Mucosa of stomach (tissue), 1 donor: Measurements from ENCODE around the gene LCOR.

Experiments used
- H3K27me3 ChIP-seq: one replicate; pipeline ENCODE4 v1.7.0; 2013; ENCODE audit warnings: mild to moderate bottlenecking, low read length; ENCODE audit not compliant: control insufficient read depth, insufficient read depth
- H3K36me3 ChIP-seq: one replicate; pipeline ENCODE4 v1.7.0; 2013; ENCODE audit warnings: low read length; ENCODE audit not compliant: control insufficient read depth, insufficient read depth
- H3K4me1 ChIP-seq: one replicate; pipeline ENCODE4 v1.7.0; 2013; ENCODE audit warnings: mild to moderate bottlenecking, low read length; ENCODE audit not compliant: control insufficient read depth, insufficient read depth
- H3K4me3 ChIP-seq: one replicate; pipeline ENCODE4 v1.7.0; 2013; ENCODE audit warnings: low read length
- H3K9ac ChIP-seq: one replicate; pipeline ENCODE4 v1.7.0; 2013; ENCODE audit warnings: mild to moderate bottlenecking, low read length, moderate library complexity
- H3K9me3 ChIP-seq: one replicate; pipeline ENCODE4 v1.7.0; 2013; ENCODE audit warnings: mild to moderate bottlenecking, low read length, moderate library complexity; ENCODE audit not compliant: control insufficient read depth
- donor health status: Pancreatic carcinoma.

The LCOR gene

DNA sequence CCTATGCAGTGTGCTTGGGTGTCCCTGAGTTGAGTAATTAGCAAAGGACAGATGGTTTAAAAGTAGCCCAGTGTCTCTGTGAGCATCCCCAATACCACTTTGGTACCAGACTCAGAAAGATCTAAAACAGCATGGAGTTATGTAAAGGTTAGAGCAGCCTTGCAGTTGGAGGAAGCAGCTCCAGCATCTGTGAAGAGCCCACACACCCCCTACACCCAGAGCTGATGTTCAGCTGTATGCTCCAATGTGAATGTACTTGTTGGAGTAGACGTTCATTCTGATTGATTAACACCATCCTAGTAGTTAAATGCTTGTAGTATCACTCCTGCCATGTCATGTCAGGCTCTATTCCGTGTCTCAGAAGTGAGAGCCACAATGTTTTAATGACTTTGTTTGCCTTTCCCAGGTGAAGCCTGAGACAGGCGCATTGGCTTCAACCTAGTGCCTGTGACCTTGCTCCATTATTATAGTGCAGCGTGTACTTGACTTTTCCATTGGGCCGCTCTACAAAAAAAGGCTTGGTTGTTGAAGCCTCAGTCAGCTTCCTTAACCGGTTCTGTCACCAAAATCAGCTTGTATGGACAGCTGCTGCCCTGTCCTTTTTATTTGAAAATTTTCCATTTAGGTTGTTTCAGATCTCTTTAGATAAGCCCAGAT lies 154.2 kb downstream of the LCOR start:
- no peak overlapping the region for H3K4me3 ChIP-seq
- H3K36me3 ChIP-seq, result no peaks in the 10 kb centered on the region
- no peak overlapping the region for H3K9ac ChIP-seq
- no peaks in the 10 kb centered on the region for H3K4me1 ChIP-seq
- H3K9me3 ChIP-seq, result no peaks in the 10 kb centered on the region
- no peaks in the 10 kb centered on the region for H3K27me3 ChIP-seq

DNA sequence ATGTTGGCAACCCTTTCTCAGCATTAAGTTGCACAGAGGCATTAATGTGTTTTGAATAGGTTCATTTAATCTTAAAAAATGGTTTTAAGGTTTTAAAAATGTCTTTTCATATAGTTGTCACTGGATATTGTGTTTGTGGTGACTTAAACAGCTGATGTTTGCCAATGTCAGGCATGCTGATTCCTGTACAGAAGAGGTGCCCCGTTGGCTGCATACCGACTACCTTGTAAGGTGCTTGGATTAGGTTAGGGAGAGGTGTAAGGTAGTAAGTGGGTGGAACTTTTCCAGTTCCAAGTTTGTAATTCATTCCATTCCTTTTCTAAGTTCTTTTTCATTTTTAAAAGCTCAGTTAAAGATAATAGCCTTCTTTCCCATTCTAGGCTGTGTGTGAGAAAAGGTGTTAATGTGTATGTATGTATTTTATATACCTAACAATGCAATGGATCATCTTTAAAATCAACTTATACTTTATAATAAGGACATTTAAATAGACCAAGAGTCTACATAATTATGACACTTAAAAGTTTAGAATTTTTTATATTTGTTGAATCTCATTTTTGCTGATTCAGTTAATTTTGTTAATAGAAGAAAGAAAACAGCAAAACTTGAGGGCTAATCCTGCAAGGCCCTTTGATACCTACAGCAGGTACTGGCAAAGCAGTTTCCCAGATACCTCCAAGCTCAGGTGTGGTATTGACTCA lies 155.2 kb downstream of the LCOR start:
- Histone ChIP-seq H3K4me3 (no peak overlapping the region), H3K9ac (no peak overlapping the region), H3K27me3 (no peaks in the 10 kb centered on the region), H3K4me1 (no peaks in the 10 kb centered on the region), H3K36me3 (no peaks in the 10 kb centered on the region), H3K9me3 (no peaks in the 10 kb centered on the region)

DNA sequence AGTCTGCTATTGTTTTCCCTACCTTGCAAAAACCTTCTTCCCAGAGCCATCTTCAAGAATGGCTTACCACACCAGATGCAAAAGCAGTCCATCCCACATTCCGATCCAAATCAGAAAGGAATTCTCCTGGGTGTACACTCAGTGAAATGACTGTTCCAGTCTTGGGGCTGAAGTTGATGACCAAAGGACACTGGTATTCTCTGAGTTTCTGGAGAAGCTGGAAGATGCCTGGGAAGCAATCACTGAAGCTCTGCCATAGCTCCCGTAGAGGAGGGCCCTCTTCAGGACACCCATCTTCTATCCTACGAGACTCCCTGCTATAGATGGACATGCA lies 155.7 kb downstream of the LCOR start:
- Histone ChIP-seq H3K36me3 (no peaks in the 10 kb centered on the region), H3K9ac (no peak overlapping the region), H3K4me1 (no peaks in the 10 kb centered on the region), H3K4me3 (no peak overlapping the region), H3K9me3 (no peaks in the 10 kb centered on the region), H3K27me3 (no peaks in the 10 kb centered on the region)

DNA sequence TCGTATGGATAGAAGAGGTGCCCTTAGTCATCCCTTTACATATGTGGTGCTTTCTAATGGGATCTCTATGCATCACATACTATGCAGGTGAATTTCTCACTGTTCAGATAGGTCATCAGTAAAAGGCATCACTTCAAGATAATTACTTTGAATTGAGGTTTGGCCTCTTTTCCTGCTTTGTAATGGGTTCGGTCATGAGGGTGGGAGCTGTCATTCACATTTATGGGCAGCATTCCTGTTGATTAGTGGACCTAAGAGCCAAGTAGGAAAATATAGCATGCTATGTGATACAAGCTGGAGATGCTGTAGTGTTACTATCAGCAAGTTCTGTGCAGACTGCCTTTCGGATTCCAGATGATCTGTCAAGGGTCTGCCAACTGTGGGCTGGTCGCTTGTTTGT lies 156.3 kb downstream of the LCOR start:
- Histone ChIP-seq H3K36me3 (no peaks in the 10 kb centered on the region), H3K9ac (no peak overlapping the region), H3K27me3 (no peaks in the 10 kb centered on the region), H3K4me3 (no peak overlapping the region), H3K4me1 (no peaks in the 10 kb centered on the region), H3K9me3 (no peaks in the 10 kb centered on the region)

DNA sequence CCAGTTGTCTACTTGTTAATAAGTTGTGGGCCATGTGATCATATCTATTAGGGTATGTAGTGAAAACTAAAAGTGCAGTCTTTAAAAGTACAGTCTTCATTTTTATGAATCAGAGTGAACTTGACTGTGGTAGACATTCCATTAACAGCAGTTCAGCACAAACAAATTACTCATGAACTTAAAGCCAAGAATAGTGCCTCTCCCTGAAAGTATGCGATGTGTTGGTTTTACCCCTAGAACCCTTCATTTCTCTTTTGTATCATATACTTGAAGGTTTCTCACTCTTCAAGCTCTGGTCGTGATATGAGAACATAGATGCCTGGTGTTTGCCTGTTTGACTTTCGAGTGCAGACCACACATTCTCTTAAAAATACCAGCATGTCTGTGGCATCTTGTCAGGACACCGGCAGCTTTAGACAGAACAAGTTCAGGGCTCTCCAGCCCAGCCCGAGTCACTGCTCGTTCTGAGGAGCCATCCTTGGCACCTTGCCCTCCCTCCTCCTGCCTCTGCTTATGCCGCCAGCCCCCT lies 159.3 kb downstream of the LCOR start:
- Histone ChIP-seq H3K4me3 (no peak overlapping the region), H3K9me3 (no peaks in the 10 kb centered on the region), H3K27me3 (no peaks in the 10 kb centered on the region), H3K9ac (no peak overlapping the region), H3K36me3 (no peaks in the 10 kb centered on the region), H3K4me1 (no peaks in the 10 kb centered on the region)

DNA sequence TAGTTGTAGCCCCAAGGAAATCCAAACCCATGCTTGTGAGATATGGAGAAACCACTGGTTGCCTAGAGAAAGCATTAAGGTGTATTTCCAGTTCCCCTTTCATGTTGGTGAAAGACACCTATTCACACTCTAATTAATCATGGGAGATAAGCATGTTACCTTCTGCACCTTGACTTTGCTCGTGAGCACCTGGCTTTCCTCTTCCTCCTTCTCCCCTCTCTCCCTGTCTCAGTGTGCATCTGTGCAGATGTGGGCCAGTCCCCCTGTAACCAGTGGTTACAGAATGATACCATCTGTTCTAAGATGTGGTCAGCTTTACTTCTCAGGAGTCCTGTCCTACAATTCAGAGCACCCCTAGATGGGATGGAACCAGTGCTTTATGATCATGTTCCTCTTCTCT lies 160.6 kb downstream of the LCOR start:
- H3K4me3 ChIP-seq, result no peak overlapping the region
- no peaks in the 10 kb centered on the region for H3K4me1 ChIP-seq
- no peaks in the 10 kb centered on the region for H3K36me3 ChIP-seq
- no peak overlapping the region for H3K9ac ChIP-seq
- no peaks in the 10 kb centered on the region for H3K27me3 ChIP-seq
- no peaks in the 10 kb centered on the region for H3K9me3 ChIP-seq

DNA sequence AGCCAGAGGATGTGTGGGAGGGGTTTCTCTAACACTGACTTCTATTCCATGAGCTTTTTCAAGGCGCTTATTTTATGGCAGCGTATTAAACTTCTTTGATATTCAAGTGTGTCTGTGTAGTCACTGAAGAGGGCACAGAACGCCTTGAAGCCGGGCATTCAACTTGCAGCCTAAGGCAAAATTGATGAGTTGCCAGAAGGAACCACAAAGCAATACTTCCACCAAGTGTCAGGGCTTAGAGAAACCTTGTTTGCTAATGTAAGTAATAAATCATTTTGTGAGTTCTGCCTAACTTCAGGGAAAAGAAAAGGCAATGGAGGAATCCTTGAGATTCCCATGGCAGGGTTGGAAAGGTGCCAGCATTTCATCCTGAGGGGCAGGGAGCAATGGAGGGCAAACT lies 163.8 kb downstream of the LCOR start:
- Histone ChIP-seq H3K4me3 (no peak overlapping the region), H3K9ac (no peak overlapping the region), H3K36me3 (no peaks in the 10 kb centered on the region), H3K9me3 (no peaks in the 10 kb centered on the region), H3K27me3 (no peaks in the 10 kb centered on the region), H3K4me1 (no peaks in the 10 kb centered on the region)

DNA sequence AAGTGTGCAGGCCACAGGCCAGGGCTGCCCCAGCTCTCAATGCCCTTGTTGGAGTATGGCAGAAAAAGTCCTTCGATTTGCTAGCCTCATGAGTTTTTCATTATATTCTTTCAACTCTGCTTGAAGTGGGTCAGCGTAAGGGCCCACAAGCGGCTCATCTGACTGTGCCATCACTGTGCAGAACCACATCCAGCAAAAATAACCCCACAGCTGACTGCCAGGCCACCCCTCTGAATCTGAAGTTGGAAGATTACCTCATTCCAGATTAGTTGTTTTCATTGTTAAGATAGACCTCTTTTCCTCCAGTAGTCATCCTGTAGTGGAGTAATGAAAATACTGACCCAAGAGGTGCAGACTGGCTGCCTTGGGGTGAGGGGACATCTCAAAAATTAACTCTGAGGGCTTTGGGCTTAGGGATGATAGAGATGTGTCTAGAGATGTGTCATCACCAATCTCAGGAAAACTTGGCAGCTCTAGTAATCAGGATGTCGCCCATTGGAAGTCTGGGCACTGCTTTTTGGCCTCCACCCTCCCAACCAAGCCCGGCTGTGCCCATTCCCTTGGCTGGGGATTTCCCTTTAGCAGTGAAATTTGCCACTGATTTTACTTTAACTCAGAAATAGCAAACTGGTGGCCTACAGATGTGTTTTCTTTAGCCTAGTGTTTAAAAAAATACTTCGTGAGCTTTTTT lies 164.3 kb downstream of the LCOR start:
- Histone ChIP-seq H3K9me3 (no peaks in the 10 kb centered on the region), H3K27me3 (no peaks in the 10 kb centered on the region), H3K4me1 (no peaks in the 10 kb centered on the region), H3K4me3 (no peak overlapping the region), H3K36me3 (no peaks in the 10 kb centered on the region), H3K9ac (no peak overlapping the region)

DNA sequence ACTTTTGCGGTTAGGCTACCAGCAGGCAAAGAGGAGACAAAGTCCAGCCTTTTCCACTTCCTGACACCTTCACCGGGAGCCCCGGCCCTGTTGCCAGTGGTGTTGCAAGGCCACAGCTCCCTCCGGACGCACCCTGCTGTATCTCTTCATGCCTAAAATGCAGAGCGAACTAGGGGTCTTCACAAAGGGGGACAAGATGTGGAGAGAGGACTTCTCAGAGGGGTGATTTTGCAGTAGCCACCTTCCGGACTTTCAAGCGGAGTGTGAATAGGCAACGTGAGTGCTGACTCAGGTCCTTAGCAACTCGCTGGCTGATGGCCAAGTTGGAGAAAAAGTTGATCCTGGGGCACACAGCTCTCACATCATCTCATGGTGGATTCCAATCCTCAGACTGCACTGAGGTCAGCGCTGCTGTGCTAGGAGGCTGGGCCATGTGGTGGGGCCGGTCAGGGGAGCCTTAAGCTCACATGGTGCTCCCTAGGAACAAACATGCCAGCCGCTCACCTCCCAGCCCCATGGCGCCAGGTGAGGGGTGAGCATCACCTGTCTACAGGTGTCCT lies 166.3 kb downstream of the LCOR start:
- H3K4me3 ChIP-seq, result no peak overlapping the region
- no peak overlapping the region for H3K9ac ChIP-seq
- H3K4me1 ChIP-seq, result no peaks in the 10 kb centered on the region
- H3K36me3 ChIP-seq, result no peaks in the 10 kb centered on the region
- H3K9me3 ChIP-seq, result no peaks in the 10 kb centered on the region
- H3K27me3 ChIP-seq, result no peaks in the 10 kb centered on the region

DNA sequence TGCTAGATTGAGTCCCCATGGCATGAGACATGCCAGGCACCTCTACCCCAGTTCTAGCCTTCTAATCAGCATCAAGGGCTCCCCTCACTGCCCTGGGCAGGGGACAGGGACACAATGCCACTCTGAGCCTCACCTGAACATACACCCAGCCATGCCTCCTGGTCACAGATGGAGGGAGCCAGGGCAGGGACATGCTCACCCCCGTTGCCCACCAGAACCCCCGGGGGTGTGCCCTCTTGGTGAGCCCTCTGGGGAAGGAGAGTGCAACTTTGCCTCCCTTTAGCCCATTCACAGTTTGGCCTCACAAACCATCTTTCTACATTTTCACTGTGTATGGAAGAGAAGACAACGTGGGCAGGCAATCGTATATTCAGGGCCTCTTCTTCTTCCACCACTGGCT lies 167.2 kb downstream of the LCOR start:
- H3K36me3 ChIP-seq, result no peaks in the 10 kb centered on the region
- no peaks in the 10 kb centered on the region for H3K9me3 ChIP-seq
- no peaks in the 10 kb centered on the region for H3K4me1 ChIP-seq
- H3K9ac ChIP-seq, result no peak overlapping the region
- no peaks in the 10 kb centered on the region for H3K27me3 ChIP-seq
- H3K4me3 ChIP-seq, result no peak overlapping the region

DNA sequence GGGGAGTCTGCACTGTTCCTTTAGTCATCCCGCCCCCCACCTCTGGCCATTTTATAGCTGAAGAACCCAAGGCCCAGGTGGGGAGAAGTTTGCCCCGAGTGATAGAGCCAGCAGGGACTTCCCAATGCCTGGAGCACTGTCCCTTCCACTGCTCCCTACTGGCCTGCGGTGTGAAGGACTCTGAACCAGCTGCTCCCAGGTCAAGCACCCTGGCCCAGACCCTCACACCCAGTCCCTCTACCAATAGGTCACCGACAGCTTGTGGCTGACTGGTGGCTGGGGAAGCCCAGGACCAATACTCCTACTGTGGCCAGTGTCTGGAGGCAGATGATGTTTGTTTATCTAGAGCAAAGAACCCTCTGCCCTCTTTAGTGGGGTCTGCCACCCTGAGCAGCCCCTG lies 167.9 kb downstream of the LCOR start:
- H3K9ac ChIP-seq, result no peak overlapping the region
- no peaks in the 10 kb centered on the region for H3K27me3 ChIP-seq
- H3K9me3 ChIP-seq, result no peaks in the 10 kb centered on the region
- no peaks in the 10 kb centered on the region for H3K4me1 ChIP-seq
- H3K4me3 ChIP-seq, result no peak overlapping the region
- no peaks in the 10 kb centered on the region for H3K36me3 ChIP-seq

DNA sequence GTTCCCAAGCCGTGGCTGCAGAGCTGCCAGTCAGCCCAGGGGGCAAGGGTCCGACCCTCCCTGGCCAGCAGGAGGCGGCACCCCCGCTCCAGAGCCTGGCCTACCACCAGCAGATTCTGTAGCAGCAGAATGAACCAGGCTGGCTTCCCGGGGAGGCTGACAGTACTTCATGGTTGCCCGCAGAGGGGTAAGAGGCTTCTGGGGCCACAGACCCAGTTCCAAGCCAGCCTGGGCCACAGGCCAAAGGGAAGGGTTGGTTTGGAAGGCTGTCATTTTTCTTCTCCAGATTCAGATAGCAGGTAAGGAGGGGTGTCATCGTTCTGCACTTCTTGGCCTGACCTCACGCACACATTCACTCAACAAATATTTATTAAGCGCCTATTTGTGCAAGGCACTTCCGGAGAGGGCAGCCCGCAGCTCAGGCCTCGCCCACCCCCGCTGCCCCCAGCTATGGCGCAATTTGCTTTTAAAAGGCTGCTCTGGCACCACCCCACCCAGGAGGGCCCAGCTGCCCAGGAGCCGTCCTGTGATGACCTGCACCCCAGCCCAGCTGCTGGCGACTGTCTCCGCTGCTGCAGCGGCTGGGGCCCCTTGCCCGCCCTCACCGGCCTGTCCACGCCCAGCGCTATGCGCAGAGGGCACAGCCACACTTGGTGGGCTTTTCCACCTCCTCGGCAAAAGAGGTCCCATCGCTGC lies 168.5 kb downstream of the LCOR start:
- Histone ChIP-seq H3K4me3 (no peak overlapping the region), H3K27me3 (no peaks in the 10 kb centered on the region), H3K4me1 (no peaks in the 10 kb centered on the region), H3K9me3 (no peaks in the 10 kb centered on the region), H3K36me3 (no peaks in the 10 kb centered on the region), H3K9ac (no peak overlapping the region)
